Measurements from ENCODE around the gene TTC29. TPM values are rescaled to one million over a fixed set of nuclear protein-coding genes. Genes with fewer than 3 reads are reported as not detected.

TTC29 gene
- not detected in 2 replicates for total RNA-seq
- total RNA-seq (2013), result not detected
- not detected in 2 replicates for polyA plus RNA-seq
- not detected in 2 replicates for polyA minus RNA-seq

GRCh38 chr4:146945556-146946374 is at the start of gene TTC29:
TTC29 (minus strand) TSS chr4:146945864; CDS start chr4:146939895, 5,969 bp downstream.
- WGBS (ENCODE audit: insufficient coverage), result under 1% methylated on average over 38 of the region's 39 CpGs
- H3K27me3 Mint-ChIP-seq, result peaks cover 25% of the 10 kb centered on the region
- Histone ChIP-seq H2AFZ (ENCODE audit: insufficient read depth, low read depth, low read length, poor library complexity, severe bottlenecking) (peak within 1 kb of the TSS; percentile 57), H3K4me2 (replicated peaks; ENCODE audit: low read depth, low read length, poor library complexity, severe bottlenecking) (peak within 1 kb of the TSS; percentile 73), H3K27me3 (replicated peaks in 1 of 4; ENCODE audit: control extremely low read depth in 1 of 4, control insufficient read depth in 3 of 4, insufficient read depth in 4 of 4, low read length in 3 of 4) (peaks cover 0 to 10% (median 2%) of the 10 kb centered on the region in 4 experiments), H4K20me1 (ENCODE audit: control insufficient read depth, insufficient read depth, low read length, poor library complexity, severe bottlenecking) (no peaks in the 10 kb centered on the region), H3K4me1 (ENCODE audit: control insufficient read depth in 2 of 2, insufficient read depth in 2 of 2, low read length in 2 of 2) (peaks cover 17 to 21% of the 10 kb centered on the region in 2 donors), H3K36me3 (replicated peaks in 1 of 2; ENCODE audit: control extremely low read depth in 1 of 2, control insufficient read depth in 1 of 2, extremely low read depth in 1 of 2, insufficient read depth in 2 of 2, low read length in 1 of 2) (no peaks in the 10 kb centered on the region), H3K79me2 (ENCODE audit: control insufficient read depth, insufficient read depth, low read length) (no peaks in the 10 kb centered on the region), H3K4me3 (ENCODE audit: control extremely low read depth in 1 of 5, extremely low read depth in 1 of 5, insufficient read depth in 1 of 5, low read depth in 2 of 5, low read length in 4 of 5) (peak within 1 kb of the TSS; percentile 12 to 63 (median 51)), H3K9ac (ENCODE audit: low read length) (peak within 1 kb of the TSS; percentile 55), H3K9me3 (ENCODE audit: control extremely low read depth in 1 of 3, control insufficient read depth in 2 of 3, insufficient read depth in 1 of 3, low read length in 2 of 3) (peaks cover 0 to 6% (median 1%) of the 10 kb centered on the region in 3 donors), H3K27ac (ENCODE audit: low read length in 2 of 2) (no peak within 1 kb of the TSS)
- CTCF ChIA-PET, result interaction anchor here (0.6 kb wide), 1 partner anchor 696 kb away, joined by 4 read pairs; no protein-coding TSS in a partner anchor
- intact Hi-C loops (cut with micrococcal nuclease), result no loop called here
- TF ChIP-seq CTCF (IDR thresholded peaks at IDR 0.05) (no peak), EZH2 (IDR thresholded peaks at IDR 0.05; ENCODE audit: borderline replicate concordance, insufficient read depth, low read depth, low read length, poor library complexity, severe bottlenecking) (no peak)
- DNase-seq (peak; percentile 83), ATAC-seq (ENCODE audit: low read depth) (peak; percentile 99)
- H3K4me1 Mint-ChIP-seq, result peaks cover 27% of the 10 kb centered on the region
- H3K27ac Mint-ChIP-seq, result no peak within 1 kb of the TSS
- H3K9me3 Mint-ChIP-seq (ENCODE audit: insufficient read depth), result peaks cover 2% of the 10 kb centered on the region
- H3K4me3 Mint-ChIP-seq, result peak within 1 kb of the TSS; percentile 82
- POLR2A ChIA-PET, result no interaction called here

DNA sequence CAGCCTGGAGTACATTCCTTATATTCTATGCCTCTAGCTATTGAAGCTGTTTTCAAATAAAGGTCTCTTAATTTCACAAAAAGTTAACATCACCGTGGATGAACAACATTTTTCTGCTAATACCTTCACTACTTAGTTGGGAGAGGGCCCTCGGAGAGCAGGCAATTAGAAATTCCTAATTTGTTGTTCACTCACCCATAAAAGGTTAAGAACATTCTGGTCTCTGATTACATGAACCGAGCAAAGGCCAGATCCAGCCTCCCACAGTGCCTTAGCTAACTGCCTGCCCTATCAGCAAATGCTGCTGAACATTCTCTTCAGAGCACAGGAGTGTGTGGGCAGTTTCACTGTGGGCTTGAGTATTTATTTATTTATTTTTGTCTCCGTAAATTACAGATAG is 36.0 kb upstream of the TTC29 start:
- no peaks in the 10 kb centered on the region for H3K79me2 ChIP-seq (ENCODE audit: control insufficient read depth, insufficient read depth, low read length)
- no peak overlapping the region for H3K27ac ChIP-seq (ENCODE audit: low read length in 2 of 2)
- no peaks in the 10 kb centered on the region for H3K4me1 ChIP-seq (ENCODE audit: control insufficient read depth in 2 of 2, insufficient read depth in 2 of 2, low read length in 2 of 2)
- no peak overlapping the region for H3K9ac ChIP-seq (ENCODE audit: low read length)
- Mint-ChIP-seq H3K4me1 (no peaks in the 10 kb centered on the region), H3K9me3 (ENCODE audit: insufficient read depth) (no peaks in the 10 kb centered on the region), H3K27me3 (peaks cover 2% of the 10 kb centered on the region), H3K4me3 (no peak overlapping the region), H3K27ac (no peak overlapping the region)
- no peaks in the 10 kb centered on the region for H4K20me1 ChIP-seq (ENCODE audit: control insufficient read depth, insufficient read depth, low read length, poor library complexity, severe bottlenecking)
- WGBS (ENCODE audit: insufficient coverage), result 100% methylated on average over 1 of the region's 4 CpGs
- TF ChIP-seq CTCF (IDR thresholded peaks at IDR 0.05), result no peak
- TF ChIP-seq EZH2 (IDR thresholded peaks at IDR 0.05; ENCODE audit: borderline replicate concordance, insufficient read depth, low read depth, low read length, poor library complexity, severe bottlenecking), result no peak
- no peaks in the 10 kb centered on the region for H3K27me3 ChIP-seq (replicated peaks in 1 of 4; ENCODE audit: control extremely low read depth in 1 of 4, control insufficient read depth in 3 of 4, insufficient read depth in 4 of 4, low read length in 3 of 4)
- ATAC-seq (ENCODE audit: low read depth) (no peak), DNase-seq (no peak)
- intact Hi-C loops (cut with micrococcal nuclease), result no loop called here
- no peak overlapping the region for H3K4me2 ChIP-seq (replicated peaks; ENCODE audit: low read depth, low read length, poor library complexity, severe bottlenecking)
- no peak overlapping the region for H3K4me3 ChIP-seq (ENCODE audit: control extremely low read depth in 1 of 5, extremely low read depth in 1 of 5, insufficient read depth in 1 of 5, low read depth in 2 of 5, low read length in 4 of 5)
- ChIA-PET POLR2A (no interaction called here), CTCF (no interaction called here)
- H2AFZ ChIP-seq (ENCODE audit: insufficient read depth, low read depth, low read length, poor library complexity, severe bottlenecking), result no peak overlapping the region
- no peaks in the 10 kb centered on the region for H3K9me3 ChIP-seq (ENCODE audit: control extremely low read depth in 1 of 3, control insufficient read depth in 2 of 3, insufficient read depth in 1 of 3, low read length in 2 of 3)
- H3K36me3 ChIP-seq (replicated peaks in 1 of 2; ENCODE audit: control extremely low read depth in 1 of 2, control insufficient read depth in 1 of 2, extremely low read depth in 1 of 2, insufficient read depth in 2 of 2, low read length in 1 of 2), result no peaks in the 10 kb centered on the region
